Activated CD8-positive, alpha-beta T cell treated with anti-CD3 and anti-CD28 coated beads for 36 hours (primary cell): ENCODE data around the gene SATB1. TPM values are rescaled to one million over a fixed set of nuclear protein-coding genes. Genes with fewer than 3 reads are reported as not detected.

Experiments
- ATAC-seq: fragments of 200-7000 bp; cut with Tn5 transposase; one replicate; pipeline ENCODE4 v1.10.0; 2021; ENCODE audit warnings: mild to moderate bottlenecking, moderate library complexity
- CTCF ChIA-PET: fragments of 350-600 bp; sonication (Branson Sonifier 250); formaldehyde crosslinking; loops from one replicate; lab custom pipeline; 2021; ENCODE audit warnings: antibody characterized with exemption; lab: Charles Lee
- POLR2A ChIA-PET: fragments of 350-600 bp; sonication (Branson Sonifier 250); formaldehyde crosslinking; loops from one replicate; lab custom pipeline; 2021; ENCODE audit warnings: antibody characterized with exemption; lab: Charles Lee
- DNase-seq: peaks from one replicate; pipeline ENCODE4 v3.0.0-alpha.2; 2020
- H3K27ac Mint-ChIP-seq: one replicate; pipeline ENCODE4 v1.8.0; 2021; ENCODE audit warnings: mild to moderate bottlenecking, mixed read lengths
- H3K27me3 Mint-ChIP-seq: one replicate; pipeline ENCODE4 v1.8.0; 2021; ENCODE audit warnings: mixed read lengths
- H3K36me3 Mint-ChIP-seq: one replicate; pipeline ENCODE4 v1.8.0; 2021; ENCODE audit warnings: low read depth, mixed read lengths
- H3K4me1 Mint-ChIP-seq: one replicate; pipeline ENCODE4 v1.8.0; 2021; ENCODE audit warnings: low read depth, mixed read lengths
- H3K4me3 Mint-ChIP-seq: one replicate; pipeline ENCODE4 v1.8.0; 2021; ENCODE audit warnings: mild to moderate bottlenecking, moderate library complexity, mixed read lengths
- H3K9me3 Mint-ChIP-seq: one replicate; pipeline ENCODE4 v1.8.0; 2021; ENCODE audit warnings: mixed read lengths
- CTCF ChIP-seq: fragments of 200-600 bp; IDR thresholded peaks from one replicate; pipeline ENCODE4 v1.8.0; 2022; ENCODE audit warnings: antibody characterized with exemption, mild to moderate bottlenecking
- intact Hi-C: fragments of 100-400 bp; cut with micrococcal nuclease; formaldehyde crosslinking; loops from one replicate; pipeline ENCODE4 v1.10.0; 2022
- total RNA-seq, 2 experiments: library from RNA; stranded (reverse); gene quantifications; one replicate each; pipeline ENCODE4 v1.2.3, GENCODE V29; 2021

The SATB1 gene
- total RNA-seq, 2 experiments from 2014 or later = 208 to 213 TPM

- POLR2A ChIA-PET = interaction anchor here (0.6 to 10.9 kb wide), 19 partner anchors 12 to 544 kb away, joined by 3 to 271 read pairs (median 5); partner anchors contain the start of gene SATB1
- H3K27me3 Mint-ChIP-seq = no peaks in the 10 kb centered on the region
- H3K4me1 Mint-ChIP-seq = peaks cover 30% of the 10 kb centered on the region
- ATAC-seq (no peak), DNase-seq (peak; percentile 18)
- peaks cover 6% of the 10 kb centered on the region for H3K9me3 Mint-ChIP-seq
- no peak for TF ChIP-seq CTCF
- intact Hi-C loops = loop anchor here (2.0 kb wide), 2 partner anchors 19 to 297 kb away; partner anchors contain the start of gene SATB1
- peak overlapping the region; percentile 97 for H3K27ac Mint-ChIP-seq
- peaks cover 79% of the 10 kb centered on the region for H3K36me3 Mint-ChIP-seq
- H3K4me3 Mint-ChIP-seq = peak overlapping the region; percentile 86
- CTCF ChIA-PET = interaction anchor here (0.7 to 1.4 kb wide), 5 partner anchors 10 to 295 kb away, joined by 3 to 8 read pairs (median 4); no protein-coding TSS in a partner anchor
Measured at GRCh38 chr3:18443665-18444594, 18.8 kb upstream of the SATB1 start.

- peaks cover 79% of the 10 kb centered on the region for H3K36me3 Mint-ChIP-seq
- POLR2A ChIA-PET = interaction anchor here (0.7 to 10.9 kb wide), 21 partner anchors 11 to 315 kb away, joined by 3 to 271 read pairs (median 6); partner anchors contain the start of gene SATB1
- CTCF ChIA-PET = interaction anchor here (1.4 kb wide), 1 partner anchor 545 kb away, joined by 5 read pairs; no protein-coding TSS in a partner anchor
- peak overlapping the region; percentile 97 for H3K27ac Mint-ChIP-seq
- H3K4me3 Mint-ChIP-seq = peak overlapping the region; percentile 86
- ATAC-seq (no peak), DNase-seq (peak; percentile 43)
- peaks cover under 1% of the 10 kb centered on the region for H3K9me3 Mint-ChIP-seq
- intact Hi-C loops = loop anchor here (2.0 kb wide), 1 partner anchor 18 kb away; the partner anchor contains the start of gene SATB1
- H3K27me3 Mint-ChIP-seq = no peaks in the 10 kb centered on the region
- peaks cover 29% of the 10 kb centered on the region for H3K4me1 Mint-ChIP-seq
- TF ChIP-seq CTCF = no peak
Measured at GRCh38 chr3:18442756-18443664, 17.9 kb upstream of the SATB1 start.

GRCh38 chr3:18441551-18441950 is 16.4 kb upstream of the SATB1 start:
- H3K36me3 Mint-ChIP-seq = peaks cover 72% of the 10 kb centered on the region
- CTCF ChIA-PET = interaction anchor here (0.6 to 1.4 kb wide), 4 partner anchors 10 to 547 kb away, joined by 3 to 5 read pairs (median 3); no protein-coding TSS in a partner anchor

More at GRCh38 chr3:18441551-18441950, 16.4 kb upstream of the SATB1 start:
- Mint-ChIP-seq H3K27ac (peak overlapping the region; percentile 86), H3K9me3 (no peaks in the 10 kb centered on the region), H3K4me1 (peaks cover 20% of the 10 kb centered on the region), H3K4me3 (peak overlapping the region; percentile 78), H3K27me3 (no peaks in the 10 kb centered on the region)
- intact Hi-C loops = no loop called here
- POLR2A ChIA-PET = interaction anchor here (0.6 to 10.9 kb wide), 14 partner anchors 10 to 311 kb away, joined by 3 to 271 read pairs (median 6); partner anchors contain the start of gene SATB1
- DNase-seq = no peak
- ATAC-seq = no peak
- no peak for TF ChIP-seq CTCF
